Measurements from ENCODE around the gene WDFY4.

The WDFY4 gene

DNA sequence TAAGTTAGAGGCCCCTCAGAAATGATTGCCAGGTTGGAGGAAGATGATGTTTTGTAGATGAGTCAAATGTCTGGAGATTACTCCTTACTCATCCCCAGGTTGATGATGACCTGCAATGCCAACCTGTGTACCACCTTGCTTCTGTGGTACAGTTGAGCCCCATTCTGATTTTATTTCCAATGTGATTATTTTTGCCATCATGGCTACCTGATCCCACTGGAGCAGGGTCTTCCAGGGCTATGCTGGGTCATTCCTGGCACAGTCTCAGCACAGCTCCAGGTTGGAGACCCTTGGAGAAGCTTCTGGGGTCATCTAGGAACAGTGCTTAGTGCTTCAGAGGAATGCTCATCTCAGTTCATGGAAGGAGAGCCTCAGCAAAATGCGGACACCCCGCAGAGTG lies 220.6 kb downstream of the WDFY4 start:
- H3K4me1 Mint-ChIP-seq (ENCODE audit: low read depth): peaks cover 48% of the 10 kb centered on the region
- no peaks in the 10 kb centered on the region for H3K9me3 Mint-ChIP-seq
- peaks cover 98% of the 10 kb centered on the region for H3K36me3 Mint-ChIP-seq (ENCODE audit: low read depth)
- H3K27me3 Mint-ChIP-seq: no peaks in the 10 kb centered on the region
- no peak overlapping the region for H3K4me3 Mint-ChIP-seq
- H3K27ac Mint-ChIP-seq: no peak overlapping the region
- intact Hi-C loops (cut with micrococcal nuclease): no loop called here

DNA sequence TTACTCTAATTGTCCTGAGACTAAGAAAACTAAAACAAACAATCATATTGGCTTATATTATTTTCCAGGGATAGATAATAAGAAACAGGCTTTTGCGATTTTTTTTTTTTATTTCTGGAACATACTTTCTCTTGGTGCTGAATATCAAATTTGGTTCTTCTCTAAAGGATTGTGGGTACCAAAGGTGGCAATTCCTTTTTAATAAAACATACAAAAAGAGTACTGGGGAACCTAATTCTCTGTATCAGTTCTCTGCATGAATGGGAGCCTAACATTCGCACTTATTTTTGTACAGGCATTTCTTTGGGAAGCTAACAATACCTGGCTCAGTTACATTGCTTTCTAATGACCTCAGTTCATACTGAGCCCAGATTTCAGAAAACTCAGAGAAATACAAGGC lies 222.2 kb downstream of the WDFY4 start:
- no peaks in the 10 kb centered on the region for H3K9me3 Mint-ChIP-seq
- peaks cover 32% of the 10 kb centered on the region for H3K4me1 Mint-ChIP-seq (ENCODE audit: low read depth)
- intact Hi-C loops (cut with micrococcal nuclease): no loop called here
- peaks cover 95% of the 10 kb centered on the region for H3K36me3 Mint-ChIP-seq (ENCODE audit: low read depth)
- H3K27me3 Mint-ChIP-seq: no peaks in the 10 kb centered on the region
- H3K4me3 Mint-ChIP-seq: no peak overlapping the region
- no peak overlapping the region for H3K27ac Mint-ChIP-seq

DNA sequence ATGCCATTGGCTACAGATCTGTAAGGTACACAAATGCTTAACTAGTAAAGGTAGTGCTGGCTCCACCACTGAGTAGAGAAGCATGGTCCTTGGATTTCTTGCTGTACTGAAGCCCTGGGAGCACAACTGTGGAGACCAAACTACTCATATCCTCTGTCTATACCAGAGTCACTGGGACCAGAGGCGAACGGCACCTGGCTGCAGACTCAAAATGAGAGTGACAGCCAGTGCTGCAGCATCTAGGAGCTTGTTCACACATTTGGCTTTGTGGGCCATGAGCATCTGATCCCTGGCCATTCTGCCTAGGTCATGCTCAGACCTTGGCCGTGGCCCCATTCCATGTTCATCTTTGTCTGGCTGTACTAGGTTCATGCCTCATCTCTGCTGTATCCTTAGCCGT lies 223.1 kb downstream of the WDFY4 start:
- Mint-ChIP-seq H3K4me3 (no peak overlapping the region), H3K27ac (no peak overlapping the region), H3K4me1 (ENCODE audit: low read depth) (peaks cover 29% of the 10 kb centered on the region), H3K9me3 (no peaks in the 10 kb centered on the region), H3K27me3 (no peaks in the 10 kb centered on the region), H3K36me3 (ENCODE audit: low read depth) (peaks cover 95% of the 10 kb centered on the region)
- intact Hi-C loops (cut with micrococcal nuclease): no loop called here

DNA sequence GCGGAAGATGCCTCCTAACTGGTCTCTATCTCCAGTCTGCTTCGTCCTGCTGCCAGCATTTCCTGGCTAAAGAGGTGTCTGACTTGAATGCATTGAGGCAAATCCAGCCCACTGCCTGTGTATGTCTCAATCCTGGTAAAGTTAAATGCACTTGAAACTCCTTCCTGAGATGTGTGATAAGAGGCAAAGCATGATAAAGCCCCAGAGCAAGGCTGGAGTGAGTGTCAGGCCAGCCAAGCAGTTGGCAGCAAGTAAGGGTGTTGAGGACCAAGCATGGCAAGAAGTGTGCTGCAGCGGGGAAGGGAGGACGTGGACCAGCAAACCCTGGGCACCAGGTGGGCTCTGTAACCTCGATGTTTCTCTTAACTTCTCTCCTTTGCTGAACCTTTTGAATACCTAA lies 225.9 kb downstream of the WDFY4 start:
- Mint-ChIP-seq H3K9me3 (no peaks in the 10 kb centered on the region), H3K27ac (no peak overlapping the region), H3K4me1 (ENCODE audit: low read depth) (peaks cover 19% of the 10 kb centered on the region), H3K4me3 (no peak overlapping the region), H3K27me3 (no peaks in the 10 kb centered on the region), H3K36me3 (ENCODE audit: low read depth) (peaks cover 95% of the 10 kb centered on the region)
- intact Hi-C loops (cut with micrococcal nuclease): no loop called here

DNA sequence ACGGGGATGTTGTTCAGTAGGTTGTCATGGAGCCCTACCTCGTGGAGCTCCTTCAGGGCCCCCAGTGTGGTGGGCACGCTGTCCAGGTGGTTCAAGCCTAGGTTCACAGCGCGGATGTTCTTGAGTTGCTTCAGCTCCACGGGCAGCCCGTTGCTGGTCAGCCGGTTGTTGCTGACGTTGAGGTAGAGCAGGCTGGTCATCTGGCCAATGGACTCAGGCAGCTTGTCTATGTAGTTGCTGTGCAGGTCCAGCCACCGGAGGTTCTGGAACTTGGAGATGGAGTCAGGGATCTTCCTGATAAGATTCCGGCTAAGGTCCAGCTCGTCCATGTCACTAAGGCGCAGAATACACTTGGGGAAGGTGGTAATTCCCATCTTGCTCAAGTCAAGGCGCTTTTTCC lies 229.0 kb downstream of the WDFY4 start:
- no peak overlapping the region for H3K4me3 Mint-ChIP-seq
- intact Hi-C loops (cut with micrococcal nuclease): no loop called here
- no peaks in the 10 kb centered on the region for H3K27me3 Mint-ChIP-seq
- no peaks in the 10 kb centered on the region for H3K9me3 Mint-ChIP-seq
- H3K4me1 Mint-ChIP-seq (ENCODE audit: low read depth): peaks cover 37% of the 10 kb centered on the region
- H3K27ac Mint-ChIP-seq: peak overlapping the region; percentile 26
- H3K36me3 Mint-ChIP-seq (ENCODE audit: low read depth): peaks cover 98% of the 10 kb centered on the region

DNA sequence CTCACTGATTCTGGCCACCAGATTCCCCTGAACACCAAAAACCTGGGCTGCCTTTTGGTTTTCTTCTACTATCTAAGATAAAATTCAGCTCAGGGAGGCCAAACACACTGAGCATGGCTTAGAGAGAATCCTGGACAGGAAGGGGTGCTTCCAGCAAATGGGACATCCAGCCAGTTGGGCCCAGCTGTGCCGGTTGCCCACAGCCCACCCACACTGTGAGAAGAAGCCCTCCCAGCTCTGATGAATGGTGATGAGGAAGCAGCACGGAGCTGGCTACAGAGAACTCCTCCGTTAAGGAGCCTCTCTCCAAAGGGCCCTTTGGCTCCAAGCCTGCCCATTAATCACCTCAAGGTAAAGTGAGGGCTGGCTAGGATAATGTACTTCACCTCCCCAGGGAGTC lies 239.1 kb downstream of the WDFY4 start:
- peak overlapping the region; percentile 22 for H3K27ac Mint-ChIP-seq
- intact Hi-C loops (cut with micrococcal nuclease): no loop called here
- no peak overlapping the region for H3K4me3 Mint-ChIP-seq
- no peaks in the 10 kb centered on the region for H3K9me3 Mint-ChIP-seq
- H3K36me3 Mint-ChIP-seq (ENCODE audit: low read depth): peaks cover 88% of the 10 kb centered on the region
- H3K4me1 Mint-ChIP-seq (ENCODE audit: low read depth): peaks cover 38% of the 10 kb centered on the region
- H3K27me3 Mint-ChIP-seq: no peaks in the 10 kb centered on the region

DNA sequence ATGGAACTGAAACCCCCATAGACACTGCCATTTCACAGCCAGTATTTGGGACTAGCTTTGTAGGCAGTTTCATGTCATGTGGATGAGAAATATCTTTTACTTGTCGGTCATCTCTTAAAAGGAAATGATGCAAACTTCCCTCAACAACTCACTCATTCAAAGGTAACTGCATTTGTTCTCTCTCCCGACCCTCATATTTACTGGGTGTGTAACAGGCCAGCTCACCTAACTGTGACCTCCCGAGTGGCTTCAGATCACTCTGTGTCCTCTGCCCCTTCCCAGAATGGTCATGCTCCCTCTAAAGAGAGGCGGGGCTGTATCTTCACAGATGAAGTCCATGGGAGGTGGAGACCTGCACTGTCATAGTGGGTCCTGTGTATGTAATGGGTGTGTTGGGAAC lies 240.3 kb downstream of the WDFY4 start:
- intact Hi-C loops (cut with micrococcal nuclease): no loop called here
- H3K27ac Mint-ChIP-seq: no peak overlapping the region
- H3K4me3 Mint-ChIP-seq: no peak overlapping the region
- H3K36me3 Mint-ChIP-seq (ENCODE audit: low read depth): peaks cover 88% of the 10 kb centered on the region
- no peaks in the 10 kb centered on the region for H3K9me3 Mint-ChIP-seq
- no peaks in the 10 kb centered on the region for H3K27me3 Mint-ChIP-seq
- peaks cover 45% of the 10 kb centered on the region for H3K4me1 Mint-ChIP-seq (ENCODE audit: low read depth)

DNA sequence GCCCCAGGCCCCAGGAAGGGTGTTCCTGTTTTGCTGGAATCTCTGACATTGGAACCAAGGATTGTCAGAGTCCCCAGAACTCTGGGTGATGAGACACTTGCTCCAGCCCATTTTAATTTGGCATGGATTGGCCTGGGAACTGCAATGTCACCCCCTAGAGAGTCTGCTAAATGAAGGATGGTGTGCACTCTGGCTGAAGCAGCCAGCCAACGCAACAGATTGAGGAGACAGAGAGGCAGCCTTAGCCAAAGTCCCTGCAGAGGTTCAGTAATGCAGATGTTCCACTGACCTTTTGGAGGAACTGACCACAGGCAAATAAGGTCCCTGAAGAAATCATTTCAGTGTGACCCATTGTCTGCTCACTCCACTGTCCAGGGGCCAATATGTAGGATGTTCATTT lies 241.6 kb downstream of the WDFY4 start:
- intact Hi-C loops (cut with micrococcal nuclease): no loop called here
- no peaks in the 10 kb centered on the region for H3K9me3 Mint-ChIP-seq
- H3K27ac Mint-ChIP-seq: no peak overlapping the region
- H3K27me3 Mint-ChIP-seq: no peaks in the 10 kb centered on the region
- peaks cover 93% of the 10 kb centered on the region for H3K36me3 Mint-ChIP-seq (ENCODE audit: low read depth)
- H3K4me3 Mint-ChIP-seq: no peak overlapping the region
- peaks cover 50% of the 10 kb centered on the region for H3K4me1 Mint-ChIP-seq (ENCODE audit: low read depth)

DNA sequence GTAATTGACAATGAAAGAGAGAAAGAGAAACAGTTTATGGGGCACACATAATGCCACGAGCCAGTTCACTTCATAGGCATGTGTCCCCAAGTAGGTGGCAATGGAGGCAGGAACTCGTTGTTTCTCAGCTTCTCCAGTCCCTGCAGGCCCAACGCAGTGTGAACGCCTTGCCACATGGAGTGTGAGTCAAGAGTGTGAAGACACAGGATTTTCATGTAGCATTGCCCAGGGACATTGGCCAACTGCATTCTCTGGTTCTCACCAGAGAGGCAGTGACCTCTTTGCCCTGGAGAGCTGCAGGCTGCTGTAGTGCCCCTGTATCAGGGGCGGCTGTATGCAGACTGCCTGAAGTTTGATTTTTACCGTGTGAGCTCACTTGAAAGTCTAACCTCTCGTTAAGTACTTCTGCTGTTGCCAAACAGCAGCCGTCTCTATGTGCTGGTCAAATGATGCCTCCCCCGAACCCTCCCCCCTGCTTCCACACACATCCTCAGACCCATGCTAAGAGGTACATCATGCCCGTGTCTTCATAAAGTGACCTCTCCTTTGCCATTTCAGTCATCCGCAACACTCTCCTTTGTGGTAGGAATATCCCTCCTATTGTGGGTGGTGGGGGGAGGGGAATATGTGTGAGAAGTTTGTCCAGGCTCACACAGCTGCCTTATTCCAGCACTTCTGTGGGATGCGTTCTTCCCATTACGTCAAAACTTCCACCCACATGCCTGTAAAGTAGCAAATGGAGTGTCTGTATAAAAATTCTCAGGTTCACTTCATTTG lies 242.3 kb downstream of the WDFY4 start:
- Mint-ChIP-seq H3K9me3 (no peaks in the 10 kb centered on the region), H3K27me3 (no peaks in the 10 kb centered on the region), H3K36me3 (ENCODE audit: low read depth) (peaks cover 95% of the 10 kb centered on the region), H3K4me3 (no peak overlapping the region), H3K4me1 (ENCODE audit: low read depth) (peaks cover 50% of the 10 kb centered on the region), H3K27ac (no peak overlapping the region)
- intact Hi-C loops (cut with micrococcal nuclease): no loop called here

DNA sequence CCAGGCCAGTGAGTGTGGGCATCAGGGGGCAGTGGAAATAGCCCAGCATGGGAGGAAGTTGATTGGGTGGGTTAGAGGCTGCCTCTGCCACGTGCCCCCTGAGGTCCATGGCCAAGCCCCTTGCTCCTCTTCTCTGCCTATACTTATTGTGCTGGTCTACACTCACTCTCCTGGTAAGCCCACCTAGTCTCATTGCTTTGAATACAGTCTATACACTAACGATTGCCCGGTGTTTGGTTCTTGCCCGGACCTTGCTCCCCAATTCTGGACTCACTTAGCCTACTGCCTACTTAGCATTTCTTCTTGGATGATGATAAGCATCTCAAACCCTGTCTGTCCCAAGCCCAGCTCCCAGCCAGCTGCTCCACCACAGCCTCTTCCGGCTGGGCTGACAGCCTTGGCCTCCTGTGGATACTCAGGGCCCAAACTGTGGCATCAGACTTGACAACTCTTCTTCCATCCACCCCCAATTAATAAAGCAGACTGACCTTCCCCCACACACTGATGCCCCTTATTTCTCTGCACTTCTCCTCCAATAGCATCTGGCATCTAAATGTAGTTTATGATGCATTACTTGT lies 244.8 kb downstream of the WDFY4 start:
- Mint-ChIP-seq H3K27me3 (no peaks in the 10 kb centered on the region), H3K9me3 (no peaks in the 10 kb centered on the region), H3K4me3 (no peak overlapping the region), H3K4me1 (ENCODE audit: low read depth) (peaks cover 45% of the 10 kb centered on the region), H3K27ac (no peak overlapping the region), H3K36me3 (ENCODE audit: low read depth) (peaks cover 97% of the 10 kb centered on the region)
- intact Hi-C loops (cut with micrococcal nuclease): no loop called here

DNA sequence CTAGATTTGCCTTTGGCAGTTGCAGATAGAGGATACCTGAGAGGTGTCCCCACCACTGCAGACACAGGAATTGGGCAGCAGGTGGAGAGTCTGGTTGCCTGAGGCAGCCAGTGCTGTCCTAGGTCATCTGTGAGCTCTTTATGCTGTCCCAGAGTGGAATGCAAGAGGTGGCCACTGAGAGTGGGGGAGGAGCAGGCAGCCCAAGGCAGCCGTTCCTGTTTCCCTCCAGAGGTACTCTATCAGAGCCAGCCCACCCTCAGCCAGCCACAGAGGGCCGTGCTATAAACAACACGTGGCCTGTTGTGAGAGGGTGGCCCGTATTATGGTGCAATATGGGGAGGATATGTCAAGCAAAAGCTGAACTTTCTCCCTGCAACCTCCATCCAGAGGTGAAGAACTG lies 246.5 kb downstream of the WDFY4 start:
- Mint-ChIP-seq H3K4me1 (ENCODE audit: low read depth) (peaks cover 29% of the 10 kb centered on the region), H3K36me3 (ENCODE audit: low read depth) (peaks cover 92% of the 10 kb centered on the region), H3K4me3 (no peak overlapping the region), H3K9me3 (no peaks in the 10 kb centered on the region), H3K27ac (no peak overlapping the region), H3K27me3 (no peaks in the 10 kb centered on the region)
- intact Hi-C loops (cut with micrococcal nuclease): no loop called here

DNA sequence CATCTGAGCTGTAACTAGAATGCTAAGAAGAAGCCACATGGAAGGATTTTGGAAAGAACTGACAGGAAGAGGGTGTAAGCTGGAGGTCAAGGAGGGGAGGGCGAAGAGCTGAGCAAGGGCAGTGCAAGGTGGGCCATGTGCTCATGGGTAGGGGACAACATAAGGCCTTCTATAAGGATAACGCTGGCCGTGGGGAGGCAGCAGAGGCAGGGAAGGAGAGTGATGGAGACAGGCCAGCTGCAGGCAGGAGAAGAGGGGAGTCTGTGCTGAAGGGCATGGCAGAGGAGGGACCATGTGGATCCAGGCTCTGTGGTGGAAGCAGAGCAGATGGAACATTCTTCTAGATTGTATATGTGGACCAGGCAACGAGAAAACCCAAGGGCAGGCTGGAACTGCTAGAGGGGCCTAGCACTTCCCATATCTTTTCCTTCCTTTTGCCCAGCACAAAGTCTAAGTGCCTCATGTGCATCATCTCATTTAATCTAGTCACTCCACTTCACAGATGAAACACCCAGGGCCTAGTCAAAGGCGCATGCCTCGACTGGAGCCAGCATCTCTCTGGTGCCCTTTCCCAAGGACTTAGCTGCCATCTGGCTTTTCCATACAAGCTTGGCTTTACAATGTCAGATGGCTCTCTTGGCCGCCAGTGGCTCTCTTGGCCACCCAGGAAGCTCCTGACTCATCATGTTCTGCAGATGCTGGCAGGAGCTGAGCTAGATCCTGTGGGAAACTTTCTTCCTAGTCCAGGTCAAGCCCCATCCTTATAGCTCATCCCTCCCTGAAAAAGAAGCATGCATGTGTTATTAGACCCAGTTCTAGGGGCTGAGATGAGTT lies 248.4 kb downstream of the WDFY4 start:
- peaks cover 23% of the 10 kb centered on the region for H3K4me1 Mint-ChIP-seq (ENCODE audit: low read depth)
- H3K27me3 Mint-ChIP-seq: no peaks in the 10 kb centered on the region
- peaks cover 90% of the 10 kb centered on the region for H3K36me3 Mint-ChIP-seq (ENCODE audit: low read depth)
- no peaks in the 10 kb centered on the region for H3K9me3 Mint-ChIP-seq
- no peak overlapping the region for H3K4me3 Mint-ChIP-seq
- intact Hi-C loops (cut with micrococcal nuclease): no loop called here
- H3K27ac Mint-ChIP-seq: peak overlapping the region; percentile 2

DNA sequence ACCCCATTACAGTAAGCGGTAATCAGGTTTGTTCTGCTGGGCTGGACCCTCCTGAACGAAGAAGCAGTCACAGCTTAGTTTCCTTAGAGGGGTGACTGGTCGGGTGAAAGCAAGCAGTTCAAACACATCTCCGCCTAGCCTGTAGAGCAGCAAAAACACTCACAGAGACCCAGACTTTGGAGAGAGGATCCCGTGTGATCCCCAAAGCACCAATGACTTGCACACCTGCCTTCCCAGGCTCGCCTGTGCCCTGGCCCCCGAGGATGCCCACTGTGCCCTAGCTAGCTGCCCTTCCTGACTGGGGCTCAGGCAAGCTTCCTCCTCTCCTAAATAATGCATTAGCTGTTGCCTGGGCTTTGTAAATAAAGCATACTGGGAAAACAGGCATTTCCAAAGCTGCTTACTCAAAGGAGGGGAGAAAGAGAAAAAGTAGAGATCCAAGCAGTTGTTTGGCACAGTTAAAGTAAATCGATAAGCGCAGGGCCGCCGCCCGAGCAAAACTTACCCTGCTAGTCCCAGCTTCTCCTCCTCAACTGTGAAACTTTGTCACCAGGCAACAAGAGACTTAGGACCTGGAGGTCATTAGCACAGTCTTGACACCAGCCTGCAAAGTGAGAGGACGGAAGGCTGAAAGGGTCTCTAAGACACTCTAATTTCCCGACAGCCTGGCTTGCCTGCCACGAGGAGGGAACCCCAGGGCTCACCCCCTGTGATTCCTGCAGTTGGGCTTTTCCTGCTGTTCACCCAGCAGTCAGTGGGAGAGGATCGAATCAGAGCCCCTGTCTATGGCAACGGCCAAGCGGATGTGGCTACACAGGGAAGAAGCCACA lies 250.2 kb downstream of the WDFY4 start:
- Mint-ChIP-seq H3K27ac (no peak overlapping the region), H3K4me3 (no peak overlapping the region), H3K9me3 (no peaks in the 10 kb centered on the region), H3K27me3 (no peaks in the 10 kb centered on the region), H3K4me1 (ENCODE audit: low read depth) (peaks cover 12% of the 10 kb centered on the region), H3K36me3 (ENCODE audit: low read depth) (peaks cover 90% of the 10 kb centered on the region)
- intact Hi-C loops (cut with micrococcal nuclease): no loop called here

DNA sequence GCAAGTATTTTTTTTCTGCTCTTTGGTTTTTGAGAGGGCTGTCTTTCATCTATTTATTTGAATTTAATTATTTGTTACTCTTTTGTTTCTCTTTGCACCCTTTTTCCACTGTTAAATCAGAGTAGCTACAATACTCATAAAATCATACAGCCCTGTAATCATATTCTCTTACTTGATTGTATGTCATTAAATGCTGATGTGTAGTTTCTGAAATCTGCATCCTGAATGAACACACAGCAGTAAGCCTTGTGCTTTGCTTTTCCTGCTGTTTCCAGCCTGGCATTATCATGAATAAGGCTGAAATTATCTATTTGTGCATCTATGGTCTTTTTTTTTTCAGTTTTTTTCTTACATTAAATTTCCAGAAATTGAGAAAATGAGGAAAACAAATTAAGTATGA lies 250.9 kb downstream of the WDFY4 start:
- Mint-ChIP-seq H3K4me1 (ENCODE audit: low read depth) (peaks cover 6% of the 10 kb centered on the region), H3K36me3 (ENCODE audit: low read depth) (peaks cover 90% of the 10 kb centered on the region), H3K27ac (no peak overlapping the region), H3K9me3 (no peaks in the 10 kb centered on the region), H3K4me3 (no peak overlapping the region), H3K27me3 (no peaks in the 10 kb centered on the region)
- intact Hi-C loops (cut with micrococcal nuclease): no loop called here
